ENCODE results near the gene BSPRY.
A peak's percentile ranks its signal among the peaks of the same experiment; 100 is the strongest.

GRCh38 chr9:113355040-113355596, 5.8 kb downstream of the BSPRY start:
- TF ChIP-seq CTCF (CRISPR knock-in tag; IDR thresholded peaks at IDR 0.05), result peak; percentile 76
- no peak for TF ChIP-seq SMAD3 (CRISPR knock-in tag; IDR thresholded peaks at IDR 0.05)
- no peak for TF ChIP-seq ZNF580 (CRISPR knock-in tag; IDR thresholded peaks at IDR 0.05; ENCODE audit: borderline replicate concordance, low read depth)
- TF ChIP-seq USF2 (IDR thresholded peaks at IDR 0.05; ENCODE audit: low read depth, low read length), result no peak
- no peak for TF ChIP-seq USF2 (CRISPR knock-in tag; IDR thresholded peaks at IDR 0.05; ENCODE audit: borderline replicate concordance)
- TF ChIP-seq NR3C1 (CRISPR knock-in tag; IDR thresholded peaks at IDR 0.05), result no peak
- TF ChIP-seq ZNF24 (IDR thresholded peaks at IDR 0.05), result no peak
- no peak for TF ChIP-seq NFATC3 (CRISPR knock-in tag; IDR thresholded peaks at IDR 0.05)
- no peak for TF ChIP-seq POLR2A (IDR thresholded peaks at IDR 0.05; ENCODE audit: insufficient read depth in 1 of 2, low read depth in 2 of 2, low read length in 2 of 2)
